ENCODE data around the gene CNTLN.
"Not testable (repeated sequence)": the region's sequence is repeated elsewhere in the genome, so short reads cannot be mapped to it uniquely, and the experiment has no call there.

Gene CNTLN

DNA sequence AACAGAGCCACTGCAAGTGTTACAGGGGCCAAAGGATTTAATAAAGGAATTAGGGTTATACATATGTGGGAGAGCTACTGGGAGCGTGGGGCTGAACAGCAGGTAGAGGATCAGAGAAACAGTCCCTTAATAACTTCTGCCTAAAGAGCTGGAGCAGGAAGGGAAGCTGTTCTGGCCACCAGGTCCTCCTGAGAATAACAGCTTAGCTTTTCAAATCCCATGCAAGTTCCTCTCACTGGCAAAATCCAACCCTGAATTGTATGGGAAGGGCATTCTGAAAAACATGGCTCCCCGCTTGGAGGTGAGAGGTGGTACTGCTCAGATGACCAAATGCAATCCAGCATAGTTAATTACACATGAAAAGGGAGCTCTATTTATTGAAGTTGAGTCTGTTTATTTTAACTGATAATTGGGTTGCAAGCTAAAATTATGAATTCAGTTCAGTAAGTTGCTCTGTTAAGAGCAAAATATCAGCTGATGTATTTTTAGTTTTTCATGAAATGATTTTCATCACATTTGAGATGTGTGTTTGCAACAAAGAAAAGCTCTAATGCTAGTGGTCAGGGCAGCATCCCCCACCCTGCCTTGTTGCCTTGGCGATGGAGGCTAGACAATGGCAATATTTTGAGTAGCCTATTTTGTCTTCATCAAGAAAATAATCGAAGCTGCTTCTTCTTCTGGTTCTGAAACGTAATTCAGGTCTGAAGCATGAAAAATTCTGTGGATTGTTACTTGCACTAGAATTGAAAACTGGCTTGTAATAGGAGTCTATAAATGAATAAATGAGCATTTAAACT lies 385.6 kb downstream of the CNTLN start:
- Histone ChIP-seq H3K27me3 (replicated peaks; ENCODE audit: control insufficient read depth, insufficient read depth, low read length) (no peaks in the 10 kb centered on the region), H3K4me3 (replicated peaks; ENCODE audit: low read depth, low read length) (no peak overlapping the region), H3K36me3 (ENCODE audit: control insufficient read depth, insufficient read depth, low read length) (no peaks in the 10 kb centered on the region)
- no peak for DNase-seq (ENCODE audit: extremely low read depth, insufficient read length)
- TF ChIP-seq, protein P1, sequence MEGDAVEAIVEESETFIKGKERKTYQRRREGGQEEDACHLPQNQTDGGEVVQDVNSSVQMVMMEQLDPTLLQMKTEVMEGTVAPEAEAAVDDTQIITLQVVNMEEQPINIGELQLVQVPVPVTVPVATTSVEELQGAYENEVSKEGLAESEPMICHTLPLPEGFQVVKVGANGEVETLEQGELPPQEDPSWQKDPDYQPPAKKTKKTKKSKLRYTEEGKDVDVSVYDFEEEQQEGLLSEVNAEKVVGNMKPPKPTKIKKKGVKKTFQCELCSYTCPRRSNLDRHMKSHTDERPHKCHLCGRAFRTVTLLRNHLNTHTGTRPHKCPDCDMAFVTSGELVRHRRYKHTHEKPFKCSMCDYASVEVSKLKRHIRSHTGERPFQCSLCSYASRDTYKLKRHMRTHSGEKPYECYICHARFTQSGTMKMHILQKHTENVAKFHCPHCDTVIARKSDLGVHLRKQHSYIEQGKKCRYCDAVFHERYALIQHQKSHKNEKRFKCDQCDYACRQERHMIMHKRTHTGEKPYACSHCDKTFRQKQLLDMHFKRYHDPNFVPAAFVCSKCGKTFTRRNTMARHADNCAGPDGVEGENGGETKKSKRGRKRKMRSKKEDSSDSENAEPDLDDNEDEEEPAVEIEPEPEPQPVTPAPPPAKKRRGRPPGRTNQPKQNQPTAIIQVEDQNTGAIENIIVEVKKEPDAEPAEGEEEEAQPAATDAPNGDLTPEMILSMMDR (IDR thresholded peaks at IDR 0.05; ENCODE audit: insufficient read depth, low read length, poor library complexity, severe bottlenecking): no peak

- no peaks in the 10 kb centered on the region for H3K36me3 ChIP-seq (ENCODE audit: control insufficient read depth, insufficient read depth, low read length)
- H3K27me3 ChIP-seq (replicated peaks; ENCODE audit: control insufficient read depth, insufficient read depth, low read length): no peaks in the 10 kb centered on the region
- TF ChIP-seq, protein P1 (IDR thresholded peaks at IDR 0.05; ENCODE audit: insufficient read depth, low read length, poor library complexity, severe bottlenecking): no peak
- H3K4me3 ChIP-seq (replicated peaks; ENCODE audit: low read depth, low read length): no peak overlapping the region
- no peak for DNase-seq (ENCODE audit: extremely low read depth, insufficient read length)
Observed at GRCh38 chr9:17521100-17521855, 386.4 kb downstream of the CNTLN start.

DNA sequence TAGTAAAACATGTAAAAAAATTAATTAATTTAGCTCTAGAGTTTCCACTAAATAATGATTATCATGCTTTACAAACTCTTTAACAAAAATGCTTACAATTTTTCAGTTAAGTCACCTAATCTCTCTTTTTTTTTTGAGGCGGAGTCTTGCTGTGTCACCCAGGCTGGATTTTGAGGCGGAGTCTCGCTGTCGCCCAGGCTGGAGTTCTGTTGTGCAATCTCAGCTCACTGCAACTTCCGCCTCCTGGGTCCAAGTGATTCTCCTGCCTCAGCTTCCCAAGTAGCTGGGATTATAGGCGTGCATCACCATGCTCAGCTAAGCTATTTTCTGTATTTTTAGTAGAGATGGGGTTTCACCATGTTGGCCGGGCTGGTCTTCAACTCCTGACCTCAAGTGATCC lies 391.9 kb downstream of the CNTLN start:
- not testable (repeated sequence) for H3K27me3 ChIP-seq (replicated peaks; ENCODE audit: control insufficient read depth, insufficient read depth, low read length)

GRCh38 chr9:17528859-17529258 lies 394.0 kb downstream of the CNTLN start:
- no peak for DNase-seq (ENCODE audit: extremely low read depth, insufficient read length)
- Histone ChIP-seq H3K4me3 (replicated peaks; ENCODE audit: low read depth, low read length) (no peak overlapping the region), H3K36me3 (ENCODE audit: control insufficient read depth, insufficient read depth, low read length) (no peaks in the 10 kb centered on the region), H3K27me3 (replicated peaks; ENCODE audit: control insufficient read depth, insufficient read depth, low read length) (no peaks in the 10 kb centered on the region)
- TF ChIP-seq, protein P1 (IDR thresholded peaks at IDR 0.05; ENCODE audit: insufficient read depth, low read length, poor library complexity, severe bottlenecking): peak; percentile 1

More for the DNA sequence above, 391.9 kb downstream of the CNTLN start:
- not testable (repeated sequence) for DNase-seq (ENCODE audit: extremely low read depth, insufficient read length); H3K36me3 ChIP-seq (ENCODE audit: control insufficient read depth, insufficient read depth, low read length); H3K4me3 ChIP-seq (replicated peaks; ENCODE audit: low read depth, low read length)

GRCh38 chr9:17531642-17532254 lies 396.9 kb downstream of the CNTLN start:
- no peak overlapping the region for H3K4me3 ChIP-seq (replicated peaks; ENCODE audit: low read depth, low read length)

More at GRCh38 chr9:17531642-17532254, 396.9 kb downstream of the CNTLN start:
- Histone ChIP-seq H3K36me3 (ENCODE audit: control insufficient read depth, insufficient read depth, low read length) (no peaks in the 10 kb centered on the region), H3K27me3 (replicated peaks; ENCODE audit: control insufficient read depth, insufficient read depth, low read length) (no peaks in the 10 kb centered on the region)
- TF ChIP-seq, protein P1 (IDR thresholded peaks at IDR 0.05; ENCODE audit: insufficient read depth, low read length, poor library complexity, severe bottlenecking): peak; percentile 65
- DNase-seq (ENCODE audit: extremely low read depth, insufficient read length): no peak

Data from GM06990 (cell line).